Uterus (tissue), 2 donors: ENCODE results near the gene CEBPG.

Experiments used
- POLR2A ChIP-seq, 2 donors: fragments of 450-650 bp; IDR thresholded peaks; one replicate each; pipeline ENCODE4 v1.6.1; 2016; ENCODE audit warnings: antibody characterized with exemption in 2 of 2, mild to moderate bottlenecking in 1 of 2, moderate library complexity in 1 of 2
- TF ChIP-seq, protein P1 (sequence below), 4 experiments: fragments of 200-600 bp in 2 of 4; fragments of 450-650 bp in 2 of 4; sonication (generic) in 2 of 4; IDR thresholded peaks; one replicate each; pipeline ENCODE4 v1.5.1; 2016 to 2019; ENCODE audit warnings: antibody characterized with exemption in 4 of 4, mild to moderate bottlenecking in 2 of 4, moderate library complexity in 1 of 4

DNA sequence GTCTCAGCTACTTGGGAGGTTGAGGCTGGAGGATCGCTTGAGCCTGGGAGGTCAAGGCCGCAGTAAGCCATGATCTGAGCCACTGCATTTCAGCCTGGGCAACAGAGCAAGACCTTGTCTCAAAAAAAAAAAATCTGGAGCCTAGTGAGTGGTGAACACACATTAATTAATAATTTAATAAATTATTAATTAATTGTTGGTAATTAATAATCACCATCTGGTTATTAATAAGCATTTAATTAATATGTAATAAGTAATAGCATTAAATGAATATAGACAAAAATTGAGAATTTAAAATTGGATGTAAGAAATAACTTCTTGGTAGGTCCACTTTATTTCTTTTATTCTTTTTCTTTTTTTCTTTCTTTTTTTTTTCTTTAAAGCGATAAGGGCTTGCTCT lies 39.2 kb upstream of the CEBPG start:
- TF ChIP-seq, protein P1, sequence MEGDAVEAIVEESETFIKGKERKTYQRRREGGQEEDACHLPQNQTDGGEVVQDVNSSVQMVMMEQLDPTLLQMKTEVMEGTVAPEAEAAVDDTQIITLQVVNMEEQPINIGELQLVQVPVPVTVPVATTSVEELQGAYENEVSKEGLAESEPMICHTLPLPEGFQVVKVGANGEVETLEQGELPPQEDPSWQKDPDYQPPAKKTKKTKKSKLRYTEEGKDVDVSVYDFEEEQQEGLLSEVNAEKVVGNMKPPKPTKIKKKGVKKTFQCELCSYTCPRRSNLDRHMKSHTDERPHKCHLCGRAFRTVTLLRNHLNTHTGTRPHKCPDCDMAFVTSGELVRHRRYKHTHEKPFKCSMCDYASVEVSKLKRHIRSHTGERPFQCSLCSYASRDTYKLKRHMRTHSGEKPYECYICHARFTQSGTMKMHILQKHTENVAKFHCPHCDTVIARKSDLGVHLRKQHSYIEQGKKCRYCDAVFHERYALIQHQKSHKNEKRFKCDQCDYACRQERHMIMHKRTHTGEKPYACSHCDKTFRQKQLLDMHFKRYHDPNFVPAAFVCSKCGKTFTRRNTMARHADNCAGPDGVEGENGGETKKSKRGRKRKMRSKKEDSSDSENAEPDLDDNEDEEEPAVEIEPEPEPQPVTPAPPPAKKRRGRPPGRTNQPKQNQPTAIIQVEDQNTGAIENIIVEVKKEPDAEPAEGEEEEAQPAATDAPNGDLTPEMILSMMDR (IDR thresholded peaks at IDR 0.05): no peak
- TF ChIP-seq POLR2A (IDR thresholded peaks at IDR 0.05): no peak
